PC-3 (cell line): ENCODE measurements around the gene GDF3.
A peak's percentile ranks its signal among the peaks of the same experiment; 100 is the strongest.
"Not testable (repeated sequence)": the region's sequence is repeated elsewhere in the genome, so short reads cannot be mapped to it uniquely, and the experiment has no call there.

Source experiments
- CTCF ChIP-seq: fragments of 300-600 bp; sonication (generic); conservative IDR thresholded peaks from 2 replicates; pipeline ENCODE4 v1.5.1; 2017; ENCODE audit warnings: antibody characterized with exemption, low read depth, mild to moderate bottlenecking, low read length
- EZH2phosphoT487 ChIP-seq: fragments of 300-600 bp; sonication (generic); IDR thresholded peaks from 2 replicates; pipeline ENCODE4 v1.6.1; 2018; ENCODE audit warnings: mild to moderate bottlenecking, antibody characterized with exemption, low read length, borderline replicate concordance

- TF ChIP-seq EZH2phosphoT487, result not testable (repeated sequence)
- peak; percentile 50 for TF ChIP-seq CTCF
Measured at GRCh38 chr12:7677432-7677888, 18.1 kb downstream of the GDF3 start.
